Measurements from ENCODE around the gene CXorf51A.
"Not testable (repeated sequence)": the region's sequence is repeated elsewhere in the genome, so short reads cannot be mapped to it uniquely, and the experiment has no call there.

CXorf51A gene

GRCh38 chrX:146814644-146815043 is at the start of gene CXorf51A:
Gene CXorf51A, minus strand, starts transcription at chrX:146814744. Its CDS starts 21 bp downstream, at chrX:146814723.
- not testable (repeated sequence) for H3K27ac ChIP-seq (ENCODE audit: low read depth, low read length); H3K9ac ChIP-seq (ENCODE audit: low read length in 5 of 5); H3K27me3 ChIP-seq (ENCODE audit: control insufficient read depth in 5 of 5, insufficient read depth in 4 of 5, low read length in 5 of 5); H3K9me3 ChIP-seq (ENCODE audit: control insufficient read depth in 5 of 5, low read length in 5 of 5); H3K4me1 ChIP-seq (ENCODE audit: control insufficient read depth in 5 of 5, insufficient read depth in 5 of 5, low read length in 5 of 5); H3K36me3 ChIP-seq (ENCODE audit: control insufficient read depth in 5 of 5, insufficient read depth in 5 of 5, low read length in 5 of 5); H3K4me3 ChIP-seq (ENCODE audit: low read depth in 1 of 5, low read length in 5 of 5)

GRCh38 chrX:146863566-146863965 is 49.0 kb upstream of the CXorf51A start:
- H3K4me1 ChIP-seq (ENCODE audit: control insufficient read depth in 5 of 5, insufficient read depth in 5 of 5, low read length in 5 of 5), result no peaks in the 10 kb centered on the region
- H3K9ac ChIP-seq (ENCODE audit: low read length in 5 of 5), result no peak overlapping the region
- no peak overlapping the region for H3K4me3 ChIP-seq (ENCODE audit: low read depth in 1 of 5, low read length in 5 of 5)
- H3K36me3 ChIP-seq (ENCODE audit: control insufficient read depth in 5 of 5, insufficient read depth in 5 of 5, low read length in 5 of 5), result no peaks in the 10 kb centered on the region
- H3K27me3 ChIP-seq (ENCODE audit: control insufficient read depth in 5 of 5, insufficient read depth in 4 of 5, low read length in 5 of 5), result no peaks in the 10 kb centered on the region
- H3K27ac ChIP-seq (ENCODE audit: low read depth, low read length), result no peak overlapping the region
- H3K9me3 ChIP-seq (ENCODE audit: control insufficient read depth in 5 of 5, low read length in 5 of 5), result peaks cover 0 to 7% (median 0%) of the 10 kb centered on the region in 5 donors

GRCh38 chrX:146854281-146854680 is 39.7 kb upstream of the CXorf51A start:
- H3K27me3 ChIP-seq (ENCODE audit: control insufficient read depth in 5 of 5, insufficient read depth in 4 of 5, low read length in 5 of 5), result no peaks in the 10 kb centered on the region
- no peaks in the 10 kb centered on the region for H3K4me1 ChIP-seq (ENCODE audit: control insufficient read depth in 5 of 5, insufficient read depth in 5 of 5, low read length in 5 of 5)
- no peaks in the 10 kb centered on the region for H3K9me3 ChIP-seq (ENCODE audit: control insufficient read depth in 5 of 5, low read length in 5 of 5)
- no peak overlapping the region for H3K27ac ChIP-seq (ENCODE audit: low read depth, low read length)
- no peak overlapping the region for H3K9ac ChIP-seq (ENCODE audit: low read length in 5 of 5)
- H3K4me3 ChIP-seq (ENCODE audit: low read depth in 1 of 5, low read length in 5 of 5), result no peak overlapping the region
- H3K36me3 ChIP-seq (ENCODE audit: control insufficient read depth in 5 of 5, insufficient read depth in 5 of 5, low read length in 5 of 5), result no peaks in the 10 kb centered on the region

GRCh38 chrX:146831994-146832393 is 17.4 kb upstream of the CXorf51A start:
- Histone ChIP-seq H3K9me3 (ENCODE audit: control insufficient read depth in 5 of 5, low read length in 5 of 5) (peaks cover 0 to 7% (median 0%) of the 10 kb centered on the region in 5 donors), H3K27me3 (ENCODE audit: control insufficient read depth in 5 of 5, insufficient read depth in 4 of 5, low read length in 5 of 5) (peaks cover 0 to 2% (median 0%) of the 10 kb centered on the region in 5 donors), H3K9ac (ENCODE audit: low read length in 5 of 5) (no peak overlapping the region), H3K36me3 (ENCODE audit: control insufficient read depth in 5 of 5, insufficient read depth in 5 of 5, low read length in 5 of 5) (no peaks in the 10 kb centered on the region), H3K4me3 (ENCODE audit: low read depth in 1 of 5, low read length in 5 of 5) (no peak overlapping the region), H3K27ac (ENCODE audit: low read depth, low read length) (no peak overlapping the region), H3K4me1 (ENCODE audit: control insufficient read depth in 5 of 5, insufficient read depth in 5 of 5, low read length in 5 of 5) (no peaks in the 10 kb centered on the region)

GRCh38 chrX:146809471-146809870 is 5.1 kb downstream of the CXorf51A start, which contains the start of gene CXorf51B:
Gene CXorf51B, plus strand, starts transcription at chrX:146809771. Its CDS starts 21 bp downstream, at chrX:146809792.
- H3K9me3 ChIP-seq (ENCODE audit: control insufficient read depth in 5 of 5, low read length in 5 of 5); H3K36me3 ChIP-seq (ENCODE audit: control insufficient read depth in 5 of 5, insufficient read depth in 5 of 5, low read length in 5 of 5); H3K27ac ChIP-seq (ENCODE audit: low read depth, low read length); H3K4me1 ChIP-seq (ENCODE audit: control insufficient read depth in 5 of 5, insufficient read depth in 5 of 5, low read length in 5 of 5); H3K4me3 ChIP-seq (ENCODE audit: low read depth in 1 of 5, low read length in 5 of 5); H3K27me3 ChIP-seq (ENCODE audit: control insufficient read depth in 5 of 5, insufficient read depth in 4 of 5, low read length in 5 of 5); H3K9ac ChIP-seq (ENCODE audit: low read length in 5 of 5): not testable (repeated sequence)
